Smooth muscle cell (in vitro differentiated cells): ENCODE data around the gene RIMBP2. TPM values are rescaled to one million over a fixed set of nuclear protein-coding genes. Genes with fewer than 3 reads are reported as not detected.

Experiments used
- DNase-seq: peaks from one replicate; lab custom pipeline; 2025; ENCODE audit not compliant: unreplicated experiment; lab: John Stamatoyannopoulos, UW
- H2AFZ ChIP-seq: fragments of 200-600 bp; sonication (generic); 2 replicates; pipeline ENCODE4 v1.6.0; 2016; ENCODE audit warnings: antibody characterized with exemption, low read depth, mild to moderate bottlenecking
- H3F3A ChIP-seq: fragments of 200-600 bp; sonication (generic); 2 replicates; pipeline ENCODE4 v1.6.0; 2017; ENCODE audit warnings: antibody characterized with exemption, low read depth
- H3K27ac ChIP-seq: fragments of 200-600 bp; sonication (generic); 2 replicates; pipeline ENCODE4 v1.5.1; 2016; ENCODE audit warnings: low read depth, mild to moderate bottlenecking
- H3K27me3 ChIP-seq: fragments of 200-600 bp; sonication (generic); 2 replicates; pipeline ENCODE4 v1.6.1; 2016; ENCODE audit warnings: low read depth, mild to moderate bottlenecking
- H3K36me3 ChIP-seq: fragments of 200-600 bp; sonication (generic); 2 replicates; pipeline ENCODE4 v1.5.1; 2016; ENCODE audit warnings: low read depth
- H3K4me1 ChIP-seq: fragments of 200-600 bp; sonication (generic); 2 replicates; pipeline ENCODE4 v1.5.1; 2016; ENCODE audit warnings: low read depth
- H3K4me2 ChIP-seq: fragments of 200-600 bp; sonication (generic); 2 replicates; pipeline ENCODE4 v1.6.0; 2016; ENCODE audit warnings: mild to moderate bottlenecking
- H3K4me3 ChIP-seq: fragments of 200-600 bp; sonication (generic); 2 replicates; pipeline ENCODE4 v1.5.1; 2016; ENCODE audit warnings: mild to moderate bottlenecking
- H3K79me2 ChIP-seq: fragments of 200-600 bp; sonication (generic); 2 replicates; pipeline ENCODE4 v1.6.0; 2016; ENCODE audit warnings: low read depth, mild to moderate bottlenecking
- H3K9ac ChIP-seq: fragments of 200-600 bp; sonication (generic); 2 replicates; pipeline ENCODE4 v1.6.0; 2016; ENCODE audit warnings: low read depth
- H3K9me3 ChIP-seq: fragments of 200-600 bp; sonication (generic); replicated peaks from 2 replicates; pipeline ENCODE4 v1.5.1; 2016; ENCODE audit warnings: low read depth
- H4K20me1 ChIP-seq: fragments of 200-600 bp; sonication (generic); 2 replicates; pipeline ENCODE4 v1.6.0; 2016; ENCODE audit warnings: low read depth
- WGBS: methylation state at CpG from one replicate; pipeline ENCODE4 v1.1.7; 2016; ENCODE audit warnings: low lambda C conversion rate; 5-methylcytosine and 5-hydroxymethylcytosine counted together
- polyA plus RNA-seq: library from polyadenylated mRNA; unstranded; fragments of >200 nt; fragmentation: Nextera tagmentation; extraction: Ambion mirVana; gene quantifications from 2 replicates; pipeline ENCODE4 v1.2.1, GENCODE V29; 2016
- total RNA-seq: library from RNA; depleted of rRNA; stranded (reverse); fragments of >200 nt; gene quantifications from 2 replicates; pipeline ENCODE4 v1.2.3, GENCODE V29; 2014
- TF ChIP-seq, protein P1 (sequence below): fragments of 200-600 bp; sonication (generic); IDR thresholded peaks from 2 replicates; pipeline ENCODE4 v1.5.1; 2017; ENCODE audit warnings: borderline replicate concordance, mild to moderate bottlenecking, antibody characterized with exemption; ENCODE audit not compliant: insufficient read depth, poor library complexity, severe bottlenecking

RIMBP2 gene
- total and polyA plus RNA-seq, 2 experiments from 2014 or later, result 2.3 TPM; not detected in 1

DNA sequence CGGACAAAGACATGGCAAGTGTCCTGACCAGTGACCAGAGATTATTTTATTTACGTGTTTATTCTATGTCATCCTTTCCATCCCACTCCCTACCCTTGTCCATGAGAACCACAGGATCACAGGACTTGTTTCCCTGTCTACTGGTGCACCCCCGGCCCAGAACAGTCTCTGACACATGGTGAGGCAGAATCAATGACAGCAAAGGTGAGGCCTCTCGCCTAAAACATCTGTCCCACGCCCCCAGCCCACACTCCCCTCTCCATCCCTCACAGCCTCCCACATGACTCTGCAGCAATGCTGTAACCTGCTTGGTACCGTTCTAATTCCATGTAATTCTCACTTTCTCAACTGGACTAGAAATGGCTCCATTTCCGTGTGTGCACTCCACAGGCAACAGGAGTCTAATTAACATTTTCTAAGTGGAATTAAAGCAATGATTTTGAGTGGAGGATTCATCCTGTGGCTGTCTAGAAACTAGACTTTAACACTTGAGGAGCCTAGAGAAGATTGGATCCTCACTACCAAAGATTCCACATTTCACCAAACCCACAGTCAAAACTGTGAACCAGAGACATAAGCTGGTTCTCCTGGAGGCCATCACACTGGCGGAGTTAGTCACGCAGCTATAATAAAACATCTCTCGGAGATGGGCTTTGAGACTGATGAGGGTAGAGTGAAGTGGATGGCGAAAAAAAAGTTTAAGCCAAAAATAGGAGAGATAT lies 228.3 kb downstream of the RIMBP2 start:
- Histone ChIP-seq H3K79me2 (no peaks in the 10 kb centered on the region), H3K4me2 (no peak overlapping the region), H4K20me1 (no peaks in the 10 kb centered on the region), H3F3A (no peaks in the 10 kb centered on the region), H3K9ac (no peak overlapping the region), H3K4me3 (no peak overlapping the region), H3K4me1 (no peaks in the 10 kb centered on the region), H3K27me3 (no peaks in the 10 kb centered on the region), H3K9me3 (no peaks in the 10 kb centered on the region), H3K36me3 (no peaks in the 10 kb centered on the region), H2AFZ (no peak overlapping the region), H3K27ac (no peak overlapping the region)
- TF ChIP-seq, protein P1, sequence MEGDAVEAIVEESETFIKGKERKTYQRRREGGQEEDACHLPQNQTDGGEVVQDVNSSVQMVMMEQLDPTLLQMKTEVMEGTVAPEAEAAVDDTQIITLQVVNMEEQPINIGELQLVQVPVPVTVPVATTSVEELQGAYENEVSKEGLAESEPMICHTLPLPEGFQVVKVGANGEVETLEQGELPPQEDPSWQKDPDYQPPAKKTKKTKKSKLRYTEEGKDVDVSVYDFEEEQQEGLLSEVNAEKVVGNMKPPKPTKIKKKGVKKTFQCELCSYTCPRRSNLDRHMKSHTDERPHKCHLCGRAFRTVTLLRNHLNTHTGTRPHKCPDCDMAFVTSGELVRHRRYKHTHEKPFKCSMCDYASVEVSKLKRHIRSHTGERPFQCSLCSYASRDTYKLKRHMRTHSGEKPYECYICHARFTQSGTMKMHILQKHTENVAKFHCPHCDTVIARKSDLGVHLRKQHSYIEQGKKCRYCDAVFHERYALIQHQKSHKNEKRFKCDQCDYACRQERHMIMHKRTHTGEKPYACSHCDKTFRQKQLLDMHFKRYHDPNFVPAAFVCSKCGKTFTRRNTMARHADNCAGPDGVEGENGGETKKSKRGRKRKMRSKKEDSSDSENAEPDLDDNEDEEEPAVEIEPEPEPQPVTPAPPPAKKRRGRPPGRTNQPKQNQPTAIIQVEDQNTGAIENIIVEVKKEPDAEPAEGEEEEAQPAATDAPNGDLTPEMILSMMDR, result no peak
- WGBS, result 87% methylated on average over 11 of the region's 11 CpGs
- no peak for DNase-seq

DNA sequence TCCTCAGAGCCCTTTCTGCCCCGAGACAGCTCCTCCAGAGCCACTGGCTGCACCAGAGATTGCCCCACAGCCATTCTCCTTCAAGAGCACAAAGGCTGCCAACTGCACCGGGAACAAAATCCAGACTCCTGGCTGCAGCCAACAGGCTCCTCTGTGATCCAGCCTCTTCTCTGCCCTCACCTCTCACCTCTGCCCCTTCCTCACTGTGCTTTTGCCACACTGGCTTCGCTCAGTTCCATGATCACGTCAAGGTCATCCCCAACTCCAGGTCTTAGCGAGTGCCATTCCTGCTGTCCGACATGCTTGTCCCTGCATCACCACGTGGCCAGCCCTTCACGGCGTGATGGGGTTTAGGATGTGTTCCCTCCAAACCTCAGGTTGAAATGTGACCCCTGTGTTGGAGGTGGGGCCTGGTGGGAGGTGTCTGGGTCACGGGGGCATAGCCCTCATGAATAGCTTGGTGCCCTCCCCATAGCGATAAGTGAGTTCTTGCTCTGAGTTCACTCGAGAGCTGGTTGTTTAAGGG lies 229.1 kb downstream of the RIMBP2 start:
- H3K27me3 ChIP-seq, result no peaks in the 10 kb centered on the region
- H3K9ac ChIP-seq, result no peak overlapping the region
- H3F3A ChIP-seq, result no peaks in the 10 kb centered on the region
- TF ChIP-seq, protein P1, result no peak
- H4K20me1 ChIP-seq, result no peaks in the 10 kb centered on the region
- no peak overlapping the region for H3K27ac ChIP-seq
- H2AFZ ChIP-seq, result no peak overlapping the region
- no peaks in the 10 kb centered on the region for H3K9me3 ChIP-seq
- WGBS, result 87% methylated on average over 12 of the region's 12 CpGs
- H3K4me1 ChIP-seq, result no peaks in the 10 kb centered on the region
- no peaks in the 10 kb centered on the region for H3K36me3 ChIP-seq
- H3K4me2 ChIP-seq, result no peak overlapping the region
- no peak for DNase-seq
- no peaks in the 10 kb centered on the region for H3K79me2 ChIP-seq
- H3K4me3 ChIP-seq, result no peak overlapping the region

DNA sequence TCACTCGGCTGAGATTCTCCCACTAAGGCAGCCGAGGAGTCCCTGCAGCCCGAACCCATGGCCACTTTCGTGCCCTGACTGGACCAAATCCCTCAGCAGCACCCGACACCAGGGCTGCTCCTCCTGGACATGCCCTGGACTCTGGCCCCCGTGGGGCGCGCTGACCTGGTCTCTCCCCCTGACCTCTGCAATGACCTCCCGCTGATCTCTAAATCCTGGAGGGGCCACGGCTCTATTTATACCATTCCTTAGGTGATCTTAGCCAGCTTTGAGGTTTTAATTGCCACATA lies 230.0 kb downstream of the RIMBP2 start:
- H3K9me3 ChIP-seq, result no peaks in the 10 kb centered on the region
- WGBS, result 90% methylated on average over 10 of the region's 10 CpGs
- no peak overlapping the region for H2AFZ ChIP-seq
- no peak for DNase-seq
- no peaks in the 10 kb centered on the region for H3K4me1 ChIP-seq
- H3K36me3 ChIP-seq, result no peaks in the 10 kb centered on the region
- no peak overlapping the region for H3K9ac ChIP-seq
- no peak overlapping the region for H3K4me3 ChIP-seq
- no peaks in the 10 kb centered on the region for H3K27me3 ChIP-seq
- no peak overlapping the region for H3K27ac ChIP-seq
- H3F3A ChIP-seq, result no peaks in the 10 kb centered on the region
- H3K4me2 ChIP-seq, result no peak overlapping the region
- TF ChIP-seq, protein P1, result no peak
- H4K20me1 ChIP-seq, result no peaks in the 10 kb centered on the region
- no peaks in the 10 kb centered on the region for H3K79me2 ChIP-seq
